Measurements from ENCODE around the gene SIX1. TPM values are rescaled to one million over a fixed set of nuclear protein-coding genes. Genes with fewer than 3 reads are reported as not detected.

The SIX1 gene
- total RNA-seq, 4 donors from 2014 or later = 0.42 to 0.58 (median 0.48) TPM

DNA sequence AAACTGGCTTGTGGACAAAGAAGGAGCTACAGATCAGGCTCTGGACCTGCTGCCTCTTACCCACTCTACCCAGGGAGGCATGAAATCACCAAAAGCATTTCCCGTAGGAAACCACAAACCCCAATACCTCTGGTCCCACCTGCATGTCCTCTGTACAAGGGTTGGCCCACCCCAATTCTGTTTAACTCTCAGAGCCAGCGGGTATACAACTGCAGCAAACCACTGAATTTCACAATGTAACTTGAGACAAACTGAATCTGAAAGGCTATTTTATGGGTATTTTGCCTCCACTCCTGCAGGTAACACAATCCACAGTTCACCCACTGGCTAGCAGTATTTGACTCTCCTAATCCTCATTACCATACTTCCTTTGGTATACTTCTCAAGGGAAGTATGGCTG lies 16.5 kb downstream of the SIX1 start:
- H3K27ac ChIP-seq (replicated peaks in 1 of 4) = no peak overlapping the region
- 83% methylated on average over 2 of the region's 2 CpGs for WGBS
- no peak for DNase-seq (ENCODE audit: extremely low spot score)
- intact Hi-C loops (cut with DNase I) = no loop called here
- no peak overlapping the region for H3K4me3 ChIP-seq
- peaks cover 5 to 23% (median 7%) of the 10 kb centered on the region in 4 donors for H3K27me3 ChIP-seq
- H3K4me1 ChIP-seq = peaks cover 6 to 7% (median 6%) of the 10 kb centered on the region in 4 donors
- no peaks in the 10 kb centered on the region for H3K9me3 ChIP-seq
- H3K36me3 ChIP-seq = no peaks in the 10 kb centered on the region
- TF ChIP-seq, protein P1, sequence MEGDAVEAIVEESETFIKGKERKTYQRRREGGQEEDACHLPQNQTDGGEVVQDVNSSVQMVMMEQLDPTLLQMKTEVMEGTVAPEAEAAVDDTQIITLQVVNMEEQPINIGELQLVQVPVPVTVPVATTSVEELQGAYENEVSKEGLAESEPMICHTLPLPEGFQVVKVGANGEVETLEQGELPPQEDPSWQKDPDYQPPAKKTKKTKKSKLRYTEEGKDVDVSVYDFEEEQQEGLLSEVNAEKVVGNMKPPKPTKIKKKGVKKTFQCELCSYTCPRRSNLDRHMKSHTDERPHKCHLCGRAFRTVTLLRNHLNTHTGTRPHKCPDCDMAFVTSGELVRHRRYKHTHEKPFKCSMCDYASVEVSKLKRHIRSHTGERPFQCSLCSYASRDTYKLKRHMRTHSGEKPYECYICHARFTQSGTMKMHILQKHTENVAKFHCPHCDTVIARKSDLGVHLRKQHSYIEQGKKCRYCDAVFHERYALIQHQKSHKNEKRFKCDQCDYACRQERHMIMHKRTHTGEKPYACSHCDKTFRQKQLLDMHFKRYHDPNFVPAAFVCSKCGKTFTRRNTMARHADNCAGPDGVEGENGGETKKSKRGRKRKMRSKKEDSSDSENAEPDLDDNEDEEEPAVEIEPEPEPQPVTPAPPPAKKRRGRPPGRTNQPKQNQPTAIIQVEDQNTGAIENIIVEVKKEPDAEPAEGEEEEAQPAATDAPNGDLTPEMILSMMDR (IDR thresholded peaks at IDR 0.05) = no peak
- TF ChIP-seq POLR2A (IDR thresholded peaks at IDR 0.05; ENCODE audit: low read depth) (no peak), EP300 (IDR thresholded peaks at IDR 0.05) (no peak), POLR2AphosphoS5 (IDR thresholded peaks at IDR 0.05) (no peak)

- 69% methylated on average over 3 of the region's 3 CpGs for WGBS
- Histone ChIP-seq H3K36me3 (no peaks in the 10 kb centered on the region), H3K27ac (replicated peaks in 1 of 4) (no peak overlapping the region), H3K27me3 (peaks cover under 1 to 20% (median 2%) of the 10 kb centered on the region in 4 donors), H3K9me3 (no peaks in the 10 kb centered on the region), H3K4me3 (no peak overlapping the region), H3K4me1 (peaks cover under 1 to 2% (median 1%) of the 10 kb centered on the region in 4 donors)
- intact Hi-C loops (cut with DNase I) = no loop called here
- DNase-seq (ENCODE audit: extremely low spot score) = no peak
- no peak for TF ChIP-seq EP300 (IDR thresholded peaks at IDR 0.05)
- no peak for TF ChIP-seq POLR2A (IDR thresholded peaks at IDR 0.05; ENCODE audit: low read depth)
- no peak for TF ChIP-seq POLR2AphosphoS5 (IDR thresholded peaks at IDR 0.05)
- TF ChIP-seq, protein P1 (IDR thresholded peaks at IDR 0.05) = no peak
These were observed 17.0 kb downstream of the SIX1 start for GRCh38 chr14:60632257-60632656.

GRCh38 chr14:60631842-60632241 lies 17.4 kb downstream of the SIX1 start:
- TF ChIP-seq, protein P1 (IDR thresholded peaks at IDR 0.05) = no peak
- TF ChIP-seq EP300 (IDR thresholded peaks at IDR 0.05) = no peak
- no peak for TF ChIP-seq POLR2AphosphoS5 (IDR thresholded peaks at IDR 0.05)
- TF ChIP-seq POLR2A (IDR thresholded peaks at IDR 0.05; ENCODE audit: low read depth) = no peak
- H3K36me3 ChIP-seq = no peaks in the 10 kb centered on the region
- no peaks in the 10 kb centered on the region for H3K4me1 ChIP-seq
- intact Hi-C loops (cut with DNase I) = no loop called here
- WGBS = 88% methylated on average over 2 of the region's 2 CpGs
- DNase-seq (ENCODE audit: extremely low spot score) = no peak
- H3K27me3 ChIP-seq = peaks cover 0 to 20% (median 0%) of the 10 kb centered on the region in 4 donors
- H3K27ac ChIP-seq (replicated peaks in 1 of 4) = no peak overlapping the region
- no peaks in the 10 kb centered on the region for H3K9me3 ChIP-seq
- no peak overlapping the region for H3K4me3 ChIP-seq

GRCh38 chr14:60630129-60630528 lies 19.1 kb downstream of the SIX1 start:
- no peak for DNase-seq (ENCODE audit: extremely low spot score)
- TF ChIP-seq EP300 (IDR thresholded peaks at IDR 0.05) (no peak), POLR2A (IDR thresholded peaks at IDR 0.05; ENCODE audit: low read depth) (no peak), POLR2AphosphoS5 (IDR thresholded peaks at IDR 0.05) (no peak)
- TF ChIP-seq, protein P1 (IDR thresholded peaks at IDR 0.05) = no peak

DNA sequence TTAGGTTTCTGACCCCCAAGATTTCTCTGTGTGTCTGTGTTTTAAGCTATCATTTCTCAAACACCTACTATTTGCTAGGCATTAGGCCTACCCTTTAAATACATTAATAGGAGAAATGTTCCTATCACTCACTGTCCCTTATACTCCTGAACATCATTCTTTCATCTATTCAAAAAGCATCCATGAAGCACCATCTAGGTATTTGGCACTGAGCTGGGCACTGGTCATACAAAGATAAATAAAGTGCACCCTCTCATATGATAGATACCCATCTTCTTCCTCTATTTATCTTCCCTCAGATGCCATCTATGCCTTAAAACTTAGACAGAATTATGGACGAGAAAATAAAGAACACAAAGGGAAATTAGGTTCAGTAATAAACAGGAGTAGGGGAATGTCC lies 20.4 kb downstream of the SIX1 start:
- no peak for DNase-seq (ENCODE audit: extremely low spot score)
- TF ChIP-seq, protein P1 (IDR thresholded peaks at IDR 0.05) = no peak
- no peak for TF ChIP-seq POLR2AphosphoS5 (IDR thresholded peaks at IDR 0.05)
- TF ChIP-seq EP300 (IDR thresholded peaks at IDR 0.05) = no peak
- no peak for TF ChIP-seq POLR2A (IDR thresholded peaks at IDR 0.05; ENCODE audit: low read depth)
- intact Hi-C loops (cut with DNase I) = no loop called here
- no peak overlapping the region for H3K4me3 ChIP-seq
- WGBS = 82% methylated on average over 1 of the region's 1 CpG
- H3K27ac ChIP-seq (replicated peaks in 1 of 4) = no peak overlapping the region
- H3K36me3 ChIP-seq = no peaks in the 10 kb centered on the region
- H3K4me1 ChIP-seq = peaks cover 0 to 4% (median 0%) of the 10 kb centered on the region in 4 donors
- no peaks in the 10 kb centered on the region for H3K9me3 ChIP-seq
- H3K27me3 ChIP-seq = peaks cover 0 to 8% (median 0%) of the 10 kb centered on the region in 4 donors

More at GRCh38 chr14:60630129-60630528, 19.1 kb downstream of the SIX1 start:
- Histone ChIP-seq H3K9me3 (no peaks in the 10 kb centered on the region), H3K36me3 (no peaks in the 10 kb centered on the region), H3K4me3 (no peak overlapping the region), H3K4me1 (peaks cover 0 to 4% (median 0%) of the 10 kb centered on the region in 4 donors), H3K27ac (replicated peaks in 1 of 4) (no peak overlapping the region), H3K27me3 (peaks cover 0 to 8% (median 0%) of the 10 kb centered on the region in 4 donors)
- intact Hi-C loops (cut with DNase I) = no loop called here

Measured in esophagus muscularis mucosa (tissue), 4 donors.